Neural cell (in vitro differentiated cells): Measurements from ENCODE around the gene CASZ1.

Experiments
- CTCF ChIP-seq: fragments of 450-650 bp; IDR thresholded peaks from 2 replicates; pipeline ENCODE4 v1.5.1; 2014; ENCODE audit warnings: antibody characterized with exemption, mild to moderate bottlenecking, moderate library complexity; ENCODE audit not compliant: poor library complexity, severe bottlenecking
- MXI1 ChIP-seq: fragments of 450-650 bp; conservative IDR thresholded peaks from 2 replicates; pipeline ENCODE4 v1.6.1; 2014; ENCODE audit warnings: antibody characterized with exemption, mild to moderate bottlenecking; ENCODE audit not compliant: poor library complexity, severe bottlenecking
- POLR2AphosphoS5 ChIP-seq: IDR thresholded peaks from 2 replicates; pipeline ENCODE4 v1.6.1; 2012
- REST ChIP-seq: IDR thresholded peaks from 2 replicates; pipeline ENCODE4 v1.6.1; 2012; ENCODE audit warnings: borderline replicate concordance
- TAF1 ChIP-seq: IDR thresholded peaks from 2 replicates; pipeline ENCODE4 v1.6.1; 2012; ENCODE audit warnings: low read depth

- TF ChIP-seq CTCF (no peak), TAF1 (no peak), REST (no peak), POLR2AphosphoS5 (no peak), MXI1 (no peak)
Measured at GRCh38 chr1:10665226-10665625, 131.2 kb downstream of the CASZ1 start.
